NCI-H82 (cell line): Measurements from ENCODE around the gene NRG3.

Experiments
- DNase-seq: peaks from one replicate; lab custom pipeline; 2025; lab: John Stamatoyannopoulos, UW

NRG3 gene

DNA sequence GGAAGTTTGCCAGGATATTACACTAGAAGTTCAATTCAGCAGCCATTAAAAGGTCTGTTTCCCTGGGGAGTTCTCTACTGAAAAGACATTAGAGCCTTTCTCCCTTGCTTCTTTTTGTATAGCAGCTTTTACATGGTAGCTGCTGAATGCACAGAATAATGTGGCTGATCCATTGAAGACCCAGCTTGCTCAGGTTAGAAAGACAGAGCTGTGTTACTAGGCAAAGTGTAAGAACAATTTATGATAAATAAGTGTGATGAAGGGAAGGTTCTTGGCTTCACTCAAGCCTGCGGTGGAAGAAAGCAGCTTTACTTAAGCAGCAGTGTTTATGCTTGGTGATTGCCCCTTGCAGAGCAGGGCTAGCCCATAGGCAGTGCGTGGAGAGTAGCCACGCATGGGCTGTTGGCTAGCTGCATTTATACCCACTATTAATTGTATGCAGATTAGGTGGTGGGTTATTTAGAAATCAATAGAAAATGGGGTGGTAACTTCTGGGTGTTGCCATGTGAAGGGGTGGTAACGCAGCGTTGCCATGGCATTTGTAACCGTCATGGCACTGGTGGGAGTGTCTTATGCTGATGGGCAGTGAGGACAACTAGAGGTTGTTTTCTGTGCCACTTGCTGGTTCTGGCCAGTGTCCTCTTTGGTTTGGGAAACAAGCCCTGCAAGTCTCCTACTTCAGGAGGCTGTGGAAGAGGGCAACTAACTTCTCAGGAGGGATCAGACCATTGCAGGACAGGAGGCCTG is 942.9 kb downstream of the NRG3 start:
- no peak for DNase-seq

GRCh38 chr10:82821043-82821442 is 946.0 kb downstream of the NRG3 start:
- DNase-seq, result no peak

- DNase-seq, result no peak
These were observed 951.1 kb downstream of the NRG3 start for GRCh38 chr10:82826132-82826531.

- DNase-seq, result no peak
These were observed 952.9 kb downstream of the NRG3 start for GRCh38 chr10:82827901-82828300.

- DNase-seq, result no peak
These were observed 972.2 kb downstream of the NRG3 start for GRCh38 chr10:82847242-82847641.

GRCh38 chr10:82850191-82850590 is 975.2 kb downstream of the NRG3 start:
- DNase-seq, result no peak

- DNase-seq, result no peak
These were observed 982.1 kb downstream of the NRG3 start for GRCh38 chr10:82856957-82857613.

- no peak for DNase-seq
These were observed 986.9 kb downstream of the NRG3 start for GRCh38 chr10:82861889-82862288.

- no peak for DNase-seq
These were observed 990.4 kb downstream of the NRG3 start for GRCh38 chr10:82865366-82865765.

DNA sequence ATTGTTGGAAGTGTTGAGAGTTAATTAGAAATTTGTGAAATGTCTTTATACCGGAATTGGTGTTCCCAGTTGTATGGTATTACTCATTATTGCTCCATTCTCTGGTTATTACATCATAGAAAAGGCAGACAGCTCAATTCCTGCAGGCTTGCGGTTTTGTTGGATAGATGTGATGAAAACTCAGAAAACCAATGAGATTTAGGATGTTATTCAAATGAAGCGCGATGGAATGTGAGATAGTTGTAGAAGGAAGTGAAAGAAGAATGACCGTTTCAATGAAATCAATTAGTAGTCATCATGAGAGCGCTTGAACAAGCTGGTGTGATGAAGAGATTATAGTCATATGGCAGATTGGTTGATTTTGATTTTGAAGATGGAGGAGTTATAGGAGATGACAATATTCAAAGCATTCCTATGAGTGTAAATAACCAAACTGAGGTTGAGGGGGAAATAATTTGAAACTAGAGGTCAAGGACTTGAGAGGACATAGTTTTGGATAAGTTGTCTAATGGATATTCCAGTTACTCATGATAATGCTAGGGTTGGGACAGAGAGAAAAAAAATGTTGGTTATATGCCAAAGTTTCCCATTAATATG is 991.5 kb downstream of the NRG3 start:
- DNase-seq, result no peak

- no peak for DNase-seq
These were observed 992.1 kb downstream of the NRG3 start for GRCh38 chr10:82867056-82867455.

- DNase-seq, result no peak
These were observed 999.7 kb downstream of the NRG3 start for GRCh38 chr10:82874671-82875070.

GRCh38 chr10:82880776-82881290 is 1005.8 kb downstream of the NRG3 start:
- DNase-seq, result no peak

DNA sequence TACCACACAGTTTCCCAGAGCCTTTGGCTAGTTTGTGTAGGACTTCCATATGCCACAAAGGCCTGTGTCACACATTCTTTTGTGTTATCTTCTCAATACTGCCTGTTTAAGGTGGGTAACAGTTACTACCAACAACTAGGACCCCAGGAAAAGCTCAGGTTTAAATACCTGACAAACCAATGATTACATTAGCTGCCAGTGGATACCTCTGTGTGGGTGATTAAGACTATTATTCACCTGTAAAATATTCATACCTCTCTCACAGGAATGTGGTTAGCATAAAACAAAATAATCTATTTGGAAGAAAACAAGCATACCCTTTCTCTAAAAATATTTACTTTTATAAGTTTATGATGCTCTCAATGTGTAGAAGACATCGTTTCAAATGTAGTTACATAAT is 1007.7 kb downstream of the NRG3 start:
- no peak for DNase-seq

- no peak for DNase-seq
These were observed 1008.6 kb downstream of the NRG3 start for GRCh38 chr10:82883603-82884002.

DNA sequence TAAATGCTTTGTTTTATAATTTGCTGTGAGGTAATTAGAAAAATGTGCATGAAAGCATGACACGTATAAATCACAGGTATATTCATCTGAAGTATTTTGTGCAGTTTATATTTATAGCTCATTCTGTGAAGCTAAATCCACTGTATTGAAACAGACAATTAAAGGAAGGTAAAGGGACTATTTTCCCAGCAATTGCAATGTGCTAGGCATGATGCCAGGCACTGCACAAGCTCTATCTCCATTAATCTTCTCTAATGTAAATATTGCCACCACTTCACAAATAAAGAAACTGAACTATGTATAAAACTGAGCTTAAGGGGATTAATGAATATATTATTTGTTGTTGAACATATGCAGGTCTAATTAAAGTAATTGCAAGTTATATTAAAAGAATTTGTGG is 1012.5 kb downstream of the NRG3 start:
- peak; percentile 31 for DNase-seq

DNA sequence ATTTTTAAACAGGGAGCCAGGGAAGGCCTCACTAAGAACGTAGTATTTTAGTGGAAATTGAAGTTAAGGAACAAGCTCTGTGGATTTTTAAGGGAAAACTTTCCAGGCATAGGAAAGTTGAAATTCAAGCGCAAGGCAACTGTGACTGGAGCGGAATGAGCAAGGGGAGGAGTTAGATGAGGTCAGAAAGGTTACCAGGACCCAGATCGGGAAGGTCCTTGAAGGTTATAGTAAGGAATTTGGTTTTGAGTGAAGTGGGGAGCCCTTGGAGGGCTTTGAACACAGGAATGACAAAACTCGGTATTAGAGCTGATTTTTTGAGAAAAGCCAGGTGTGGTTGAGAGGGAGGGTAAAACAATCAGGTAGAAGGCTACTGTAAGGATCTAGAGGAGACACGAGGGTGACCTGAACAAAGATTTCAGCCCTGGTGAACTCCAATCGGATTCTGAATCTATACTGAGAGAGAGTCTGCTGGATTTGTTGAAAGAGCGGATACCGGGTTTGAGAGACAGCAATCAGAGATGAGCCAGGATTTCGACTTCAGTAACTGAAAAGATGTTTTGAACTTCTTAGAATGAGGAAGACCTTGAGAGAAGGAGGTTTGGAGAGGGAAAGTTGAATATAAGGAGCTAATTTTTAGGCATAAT is 1013.9 kb downstream of the NRG3 start:
- no peak for DNase-seq

DNA sequence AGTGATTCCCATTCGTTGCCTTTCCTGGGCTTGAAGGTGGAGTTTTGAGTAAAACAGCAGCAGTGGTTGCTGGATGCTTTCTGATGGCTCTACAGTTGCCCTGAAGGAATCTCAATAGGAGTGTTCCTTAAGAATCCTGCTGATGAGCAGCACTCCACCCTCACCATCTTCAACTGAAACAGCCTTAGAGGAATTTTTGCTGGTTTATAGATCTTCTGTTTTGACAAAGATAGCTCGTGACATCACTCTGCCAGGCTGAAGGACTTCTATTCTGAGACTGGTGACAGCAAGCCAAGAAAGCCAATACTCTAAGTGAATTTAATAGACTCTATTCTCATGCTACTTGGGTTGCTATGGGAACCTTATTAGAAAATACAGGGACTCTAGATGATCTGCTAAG is 1014.7 kb downstream of the NRG3 start:
- DNase-seq, result no peak

DNA sequence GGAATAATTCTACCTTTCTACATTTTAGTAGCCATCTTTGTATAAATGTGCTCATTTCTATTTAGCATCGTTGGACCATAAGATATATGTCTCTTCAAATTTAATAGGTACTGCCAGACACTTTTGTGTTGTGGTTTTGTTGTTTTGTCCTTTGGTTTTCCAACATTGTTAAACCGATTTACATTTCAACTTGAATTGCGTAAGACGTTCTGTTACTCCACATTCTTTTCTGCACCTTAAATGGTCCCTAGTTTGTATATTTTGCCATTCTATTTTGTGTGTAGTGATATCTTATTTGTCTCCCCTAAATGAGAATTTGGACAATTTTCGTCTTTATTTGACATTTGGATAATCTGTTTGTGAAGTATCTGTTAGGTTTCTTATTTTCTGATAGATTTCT is 1015.6 kb downstream of the NRG3 start:
- DNase-seq, result no peak

- DNase-seq, result no peak
These were observed 1033.1 kb downstream of the NRG3 start for GRCh38 chr10:82908096-82908495.

GRCh38 chr10:82908751-82909150 is 1033.8 kb downstream of the NRG3 start:
- DNase-seq, result no peak

GRCh38 chr10:82910301-82910700 is 1035.3 kb downstream of the NRG3 start:
- DNase-seq, result no peak

- no peak for DNase-seq
These were observed 1039.7 kb downstream of the NRG3 start for GRCh38 chr10:82914655-82915136.
